NT2/D1 (cell line): Measurements from ENCODE around the gene GZF1.

Source experiments
- DNase-seq: peaks from one replicate; pipeline ENCODE4 v3.0.0-alpha.2; 2011; ENCODE audit warnings: low read depth, low spot score
- H3K27me3 ChIP-seq: 2 replicates; pipeline ENCODE4 v1.6.0; 2011; ENCODE audit warnings: mild to moderate bottlenecking; ENCODE audit not compliant: insufficient read length, insufficient read depth
- H3K36me3 ChIP-seq: 2 replicates; pipeline ENCODE4 v1.6.1; 2011; ENCODE audit warnings: mild to moderate bottlenecking, low read length, mixed read lengths; ENCODE audit not compliant: insufficient read depth, insufficient read length
- H3K4me1 ChIP-seq: 2 replicates; pipeline ENCODE4 v1.5.1; 2011; ENCODE audit not compliant: insufficient read depth, insufficient read length
- H3K4me3 ChIP-seq: 2 replicates; pipeline ENCODE4 v1.5.1; 2011; ENCODE audit warnings: low read depth; ENCODE audit not compliant: insufficient read length
- H3K9ac ChIP-seq: 2 replicates; pipeline ENCODE4 v1.6.0; 2011; ENCODE audit warnings: low read depth; ENCODE audit not compliant: insufficient read length
- H3K9me3 ChIP-seq: 2 replicates; pipeline ENCODE4 v1.5.1; 2011; ENCODE audit warnings: mild to moderate bottlenecking, low read length; ENCODE audit not compliant: insufficient read depth
- SUZ12 ChIP-seq: IDR thresholded peaks from 2 replicates; pipeline ENCODE4 v1.6.1; 2011; ENCODE audit not compliant: insufficient read length, insufficient read depth; ENCODE audit errors: extremely low read depth
- YY1 ChIP-seq: IDR thresholded peaks from 2 replicates; pipeline ENCODE4 v1.6.1; 2011; ENCODE audit not compliant: insufficient read length, insufficient read depth
- ZNF274 ChIP-seq: IDR thresholded peaks from 2 replicates; pipeline ENCODE4 v1.6.1; 2011; ENCODE audit warnings: mild to moderate bottlenecking, low read depth, low read length

Gene GZF1

DNA sequence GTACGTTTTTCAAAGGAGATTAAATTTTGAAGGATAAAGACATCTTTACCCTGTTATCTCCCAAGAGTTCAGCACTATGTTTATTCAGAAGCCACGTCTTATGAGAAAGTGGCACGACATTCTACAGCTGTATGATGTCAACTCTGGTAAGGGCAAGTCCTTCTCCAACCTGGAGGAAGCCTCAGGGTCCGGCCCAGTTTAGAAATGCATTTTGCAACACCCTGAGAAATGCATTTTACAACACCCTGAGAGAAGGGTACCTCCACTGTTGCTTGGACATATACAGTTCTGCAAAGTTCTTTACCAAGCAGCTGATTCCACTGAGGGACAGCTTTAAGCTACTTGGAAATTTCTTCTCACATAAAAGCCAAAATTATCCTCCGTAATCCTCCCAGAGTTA is 41.8 kb downstream of the GZF1 start:
- no peak overlapping the region for H3K9ac ChIP-seq
- no peaks in the 10 kb centered on the region for H3K4me1 ChIP-seq
- no peaks in the 10 kb centered on the region for H3K27me3 ChIP-seq
- H3K4me3 ChIP-seq = no peak overlapping the region
- H3K9me3 ChIP-seq = no peaks in the 10 kb centered on the region
- no peak for DNase-seq
- TF ChIP-seq YY1 (no peak), SUZ12 (no peak), ZNF274 (no peak)
- H3K36me3 ChIP-seq = peaks cover 20% of the 10 kb centered on the region

DNA sequence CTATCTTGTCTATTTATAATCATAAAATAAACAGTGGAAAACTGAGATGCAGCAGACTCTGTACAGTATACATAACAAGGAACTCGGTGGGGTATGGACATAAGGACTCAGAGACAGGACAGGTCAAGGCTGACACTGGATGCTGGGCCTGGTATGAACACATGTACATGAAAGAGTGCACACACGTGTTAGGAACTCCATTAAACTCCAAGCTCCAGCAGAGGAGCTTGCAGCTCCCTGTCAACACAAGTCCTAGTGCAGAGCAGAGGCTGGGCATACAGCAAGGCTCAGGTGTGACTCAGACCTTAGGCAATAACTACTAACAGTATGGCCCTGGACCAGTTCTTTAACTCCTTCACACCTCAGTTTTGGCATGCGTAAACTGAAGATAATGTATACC is 42.2 kb downstream of the GZF1 start:
- Histone ChIP-seq H3K9ac (no peak overlapping the region), H3K4me3 (no peak overlapping the region), H3K27me3 (no peaks in the 10 kb centered on the region), H3K36me3 (peaks cover 17% of the 10 kb centered on the region), H3K4me1 (no peaks in the 10 kb centered on the region), H3K9me3 (no peaks in the 10 kb centered on the region)
- DNase-seq = no peak
- TF ChIP-seq SUZ12 (no peak), YY1 (no peak), ZNF274 (no peak)

GRCh38 chr20:23406880-23407279 is 44.9 kb downstream of the GZF1 start:
- TF ChIP-seq ZNF274 (no peak), SUZ12 (no peak), YY1 (no peak)
- H3K9me3 ChIP-seq = no peaks in the 10 kb centered on the region
- H3K27me3 ChIP-seq = no peaks in the 10 kb centered on the region
- no peak overlapping the region for H3K4me3 ChIP-seq
- H3K36me3 ChIP-seq = peaks cover 8% of the 10 kb centered on the region
- H3K4me1 ChIP-seq = no peaks in the 10 kb centered on the region
- DNase-seq = no peak
- no peak overlapping the region for H3K9ac ChIP-seq

GRCh38 chr20:23407781-23408464 is 45.9 kb downstream of the GZF1 start:
- Histone ChIP-seq H3K36me3 (peaks cover 3% of the 10 kb centered on the region), H3K4me1 (no peaks in the 10 kb centered on the region), H3K9ac (no peak overlapping the region), H3K4me3 (no peak overlapping the region), H3K27me3 (no peaks in the 10 kb centered on the region), H3K9me3 (no peaks in the 10 kb centered on the region)
- DNase-seq = no peak
- TF ChIP-seq ZNF274 (no peak), SUZ12 (no peak), YY1 (no peak)

DNA sequence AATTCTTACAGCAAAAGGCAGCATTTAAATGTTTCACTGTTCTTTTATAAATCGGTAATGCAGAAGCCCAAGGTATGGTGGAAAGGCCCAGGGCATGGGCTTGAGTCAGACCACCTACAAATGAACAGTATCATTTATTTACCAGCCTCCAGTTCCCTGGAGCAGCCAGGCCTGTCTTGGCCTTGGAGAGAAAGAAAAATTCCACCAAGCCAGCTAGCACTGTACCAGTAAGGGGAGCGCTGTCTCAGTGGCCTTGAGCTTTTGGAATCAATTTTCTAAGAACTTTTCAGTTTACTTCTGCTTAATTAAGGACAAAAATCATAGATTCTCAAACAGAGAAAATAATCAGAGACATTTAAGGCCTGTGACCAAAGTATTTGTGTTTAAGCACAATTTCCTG is 47.0 kb downstream of the GZF1 start:
- H3K4me3 ChIP-seq = no peak overlapping the region
- no peak for TF ChIP-seq SUZ12
- TF ChIP-seq YY1 = no peak
- no peak for TF ChIP-seq ZNF274

GRCh38 chr20:23409800-23410199 is 47.8 kb downstream of the GZF1 start:
- Histone ChIP-seq H3K4me3 (no peak overlapping the region), H3K36me3 (peaks cover 3% of the 10 kb centered on the region), H3K9me3 (no peaks in the 10 kb centered on the region), H3K9ac (no peak overlapping the region), H3K4me1 (no peaks in the 10 kb centered on the region), H3K27me3 (no peaks in the 10 kb centered on the region)
- DNase-seq = no peak
- TF ChIP-seq SUZ12 (no peak), ZNF274 (no peak), YY1 (no peak)

More for the DNA sequence above, 47.0 kb downstream of the GZF1 start:
- H3K27me3 ChIP-seq = no peaks in the 10 kb centered on the region
- no peaks in the 10 kb centered on the region for H3K4me1 ChIP-seq
- no peak overlapping the region for H3K9ac ChIP-seq
- H3K36me3 ChIP-seq = peaks cover 3% of the 10 kb centered on the region
- H3K9me3 ChIP-seq = no peaks in the 10 kb centered on the region
- no peak for DNase-seq

DNA sequence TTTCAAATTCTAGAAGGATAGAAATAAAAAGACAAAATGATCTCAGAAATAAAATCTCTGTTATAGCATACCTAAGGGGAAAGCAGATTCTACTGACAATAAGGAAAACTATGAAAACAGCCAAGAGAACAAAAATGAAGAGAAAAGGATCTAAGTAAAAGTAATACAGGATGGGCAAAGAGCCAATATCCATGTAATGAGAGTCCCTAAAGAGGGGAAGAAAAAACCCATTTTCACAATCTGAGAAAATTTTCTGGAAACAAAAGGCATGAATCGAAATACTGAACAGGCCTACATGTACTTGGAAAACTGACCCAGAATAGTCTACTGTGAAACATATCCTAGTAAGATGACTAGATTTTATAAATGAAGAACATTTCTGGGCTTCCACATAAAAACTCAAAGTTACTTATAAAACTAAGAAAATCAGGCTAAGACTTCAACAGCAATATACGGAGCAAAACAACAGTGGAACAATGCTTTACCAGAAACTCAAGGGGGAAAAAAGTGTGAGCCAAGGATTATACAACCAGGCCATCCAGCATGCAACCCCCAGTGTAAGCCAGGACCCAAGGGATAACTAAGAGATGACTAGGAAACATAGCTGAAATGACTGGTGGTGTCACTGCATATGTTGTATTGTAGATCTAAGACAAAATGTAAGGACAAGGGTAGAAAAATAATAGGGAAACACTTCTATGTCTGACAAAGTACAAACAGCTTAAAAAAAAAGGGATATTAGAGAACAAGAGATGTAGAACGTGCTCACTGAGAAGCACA is 49.1 kb downstream of the GZF1 start:
- H3K27me3 ChIP-seq = no peaks in the 10 kb centered on the region
- no peaks in the 10 kb centered on the region for H3K9me3 ChIP-seq
- no peak overlapping the region for H3K9ac ChIP-seq
- peaks cover 3% of the 10 kb centered on the region for H3K36me3 ChIP-seq
- H3K4me3 ChIP-seq = no peak overlapping the region
- no peak for DNase-seq
- no peaks in the 10 kb centered on the region for H3K4me1 ChIP-seq
- TF ChIP-seq SUZ12 (no peak), ZNF274 (no peak), YY1 (no peak)
